Neural crest cell (in vitro differentiated cells): ENCODE data around the gene FIBCD1. TPM values are rescaled to one million over a fixed set of nuclear protein-coding genes. Genes with fewer than 3 reads are reported as not detected.
A peak's percentile ranks its signal among the peaks of the same experiment; 100 is the strongest.

Source experiments
- DNase-seq: peaks from one replicate; pipeline ENCODE4 v3.0.0; 2021; ENCODE audit warnings: low read depth, mixed read lengths, low spot score
- H3K27ac Mint-ChIP-seq: one replicate; pipeline ENCODE4 v1.8.0; 2021; ENCODE audit warnings: mild to moderate bottlenecking, mixed read lengths; ENCODE audit not compliant: unreplicated experiment
- H3K27me3 Mint-ChIP-seq: 2 replicates; pipeline ENCODE4 v1.8.0; 2021; ENCODE audit warnings: low read depth, mild to moderate bottlenecking, mixed read lengths
- H3K36me3 Mint-ChIP-seq: 2 replicates; pipeline ENCODE4 v1.8.0; 2021; ENCODE audit warnings: low read depth, mild to moderate bottlenecking, mixed read lengths
- H3K4me1 Mint-ChIP-seq: 2 replicates; pipeline ENCODE4 v1.8.0; 2021; ENCODE audit warnings: mixed read lengths
- H3K4me3 Mint-ChIP-seq: one replicate; pipeline ENCODE4 v1.8.0; 2021; ENCODE audit warnings: mild to moderate bottlenecking, mixed read lengths
- H3K9me3 Mint-ChIP-seq: 2 replicates; pipeline ENCODE4 v1.8.0; 2021; ENCODE audit warnings: mixed read lengths
- total RNA-seq: library from RNA; stranded (reverse); gene quantifications from 2 replicates; pipeline ENCODE4 v1.2.1, GENCODE V29; 2021
- TF ChIP-seq, protein P1 (sequence below): fragments of 200-600 bp; sonication (generic); conservative IDR thresholded peaks from 2 replicates; pipeline ENCODE4 v1.5.0; 2021; ENCODE audit warnings: antibody characterized with exemption, mild to moderate bottlenecking

Gene FIBCD1
- total RNA-seq, 1 donor from 2014 or later = 0.23 TPM

DNA sequence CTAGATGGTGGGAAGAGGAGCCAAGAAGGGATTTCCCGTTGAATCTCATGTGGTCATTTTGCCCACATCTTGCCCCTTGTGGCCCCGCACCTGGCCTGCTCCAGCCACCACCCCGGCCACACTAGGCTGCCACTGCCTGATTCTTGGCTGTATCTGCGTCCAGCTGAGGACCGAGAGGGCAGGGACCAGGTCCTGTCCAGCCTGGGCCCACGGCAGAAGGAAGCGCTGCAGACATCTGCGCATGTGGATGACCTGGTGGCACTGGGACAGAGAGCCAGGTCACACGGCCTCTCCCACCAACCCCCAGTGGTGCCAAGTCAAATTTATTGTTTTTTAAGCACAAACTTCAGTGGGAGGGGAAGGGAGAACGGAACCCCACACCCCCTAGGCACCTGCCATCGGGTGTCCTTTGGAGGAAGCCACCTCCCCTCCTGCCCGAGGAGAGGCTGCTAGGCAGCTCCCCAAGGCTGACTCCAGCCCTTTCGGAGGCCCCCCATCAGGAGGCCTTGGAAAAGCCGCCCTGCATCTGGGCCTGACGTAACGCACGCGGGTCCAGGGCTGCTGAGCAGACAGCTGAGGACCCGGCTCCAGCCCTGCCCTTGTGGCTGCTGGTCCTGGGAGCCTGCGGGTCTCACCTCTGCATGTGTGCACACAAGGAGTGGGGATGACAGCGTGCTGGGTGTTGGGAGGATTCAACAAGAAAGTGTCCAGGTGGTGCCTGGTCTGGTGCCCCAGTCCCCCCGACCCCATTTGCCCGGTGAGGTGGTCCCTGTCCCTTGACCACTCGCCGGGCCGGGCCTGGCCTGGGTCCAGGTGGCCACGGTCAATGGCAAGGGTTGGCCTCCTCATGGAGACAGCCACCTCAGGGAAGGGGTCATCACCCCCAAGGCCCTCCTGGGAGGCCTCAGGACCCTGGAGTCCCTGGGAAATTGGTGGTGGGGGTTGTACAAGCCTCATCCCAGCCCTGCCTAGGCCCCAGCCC, 36.6 kb downstream of the FIBCD1 start:
- Mint-ChIP-seq H3K27me3 (peaks cover 4% of the 10 kb centered on the region), H3K36me3 (no peaks in the 10 kb centered on the region), H3K4me3 (no peak overlapping the region), H3K27ac (no peak overlapping the region), H3K4me1 (no peaks in the 10 kb centered on the region), H3K9me3 (no peaks in the 10 kb centered on the region)
- DNase-seq = no peak
- TF ChIP-seq, protein P1, sequence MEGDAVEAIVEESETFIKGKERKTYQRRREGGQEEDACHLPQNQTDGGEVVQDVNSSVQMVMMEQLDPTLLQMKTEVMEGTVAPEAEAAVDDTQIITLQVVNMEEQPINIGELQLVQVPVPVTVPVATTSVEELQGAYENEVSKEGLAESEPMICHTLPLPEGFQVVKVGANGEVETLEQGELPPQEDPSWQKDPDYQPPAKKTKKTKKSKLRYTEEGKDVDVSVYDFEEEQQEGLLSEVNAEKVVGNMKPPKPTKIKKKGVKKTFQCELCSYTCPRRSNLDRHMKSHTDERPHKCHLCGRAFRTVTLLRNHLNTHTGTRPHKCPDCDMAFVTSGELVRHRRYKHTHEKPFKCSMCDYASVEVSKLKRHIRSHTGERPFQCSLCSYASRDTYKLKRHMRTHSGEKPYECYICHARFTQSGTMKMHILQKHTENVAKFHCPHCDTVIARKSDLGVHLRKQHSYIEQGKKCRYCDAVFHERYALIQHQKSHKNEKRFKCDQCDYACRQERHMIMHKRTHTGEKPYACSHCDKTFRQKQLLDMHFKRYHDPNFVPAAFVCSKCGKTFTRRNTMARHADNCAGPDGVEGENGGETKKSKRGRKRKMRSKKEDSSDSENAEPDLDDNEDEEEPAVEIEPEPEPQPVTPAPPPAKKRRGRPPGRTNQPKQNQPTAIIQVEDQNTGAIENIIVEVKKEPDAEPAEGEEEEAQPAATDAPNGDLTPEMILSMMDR = no peak

DNA sequence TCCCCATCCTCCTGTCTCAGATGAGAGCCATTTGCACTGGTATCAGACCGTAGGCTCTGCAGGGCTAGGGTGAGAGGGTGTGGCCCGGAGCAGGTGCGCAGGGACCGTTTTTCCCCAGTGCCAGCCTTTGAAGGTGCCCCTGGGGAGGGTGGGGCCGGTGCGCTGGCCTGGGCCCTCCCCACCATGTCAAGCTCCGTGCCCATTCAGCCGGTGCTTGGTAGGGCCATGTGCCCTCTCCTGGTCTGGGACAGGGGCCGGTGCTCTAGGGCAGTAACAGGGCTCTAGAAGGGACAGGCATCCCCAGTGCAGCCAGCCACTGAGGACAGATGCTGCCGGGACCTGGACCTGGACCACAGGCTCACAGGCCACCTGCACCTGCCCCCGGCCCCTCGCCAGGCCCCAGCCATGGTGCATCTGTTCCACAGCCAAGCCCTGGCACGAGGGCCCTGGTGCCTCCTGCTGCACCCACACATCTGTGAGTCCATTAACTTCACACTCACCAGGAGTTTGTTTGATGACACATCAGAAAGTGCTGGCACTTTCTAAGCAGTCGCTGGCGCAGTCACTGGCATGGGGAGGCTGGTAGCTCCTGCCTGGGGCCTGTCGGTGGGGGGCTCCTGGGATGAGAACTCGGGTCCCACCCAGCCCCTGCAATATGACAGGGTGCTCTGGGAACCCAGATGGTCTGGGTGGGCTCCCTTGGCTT, 37.4 kb downstream of the FIBCD1 start:
- no peaks in the 10 kb centered on the region for H3K4me1 Mint-ChIP-seq

DNA sequence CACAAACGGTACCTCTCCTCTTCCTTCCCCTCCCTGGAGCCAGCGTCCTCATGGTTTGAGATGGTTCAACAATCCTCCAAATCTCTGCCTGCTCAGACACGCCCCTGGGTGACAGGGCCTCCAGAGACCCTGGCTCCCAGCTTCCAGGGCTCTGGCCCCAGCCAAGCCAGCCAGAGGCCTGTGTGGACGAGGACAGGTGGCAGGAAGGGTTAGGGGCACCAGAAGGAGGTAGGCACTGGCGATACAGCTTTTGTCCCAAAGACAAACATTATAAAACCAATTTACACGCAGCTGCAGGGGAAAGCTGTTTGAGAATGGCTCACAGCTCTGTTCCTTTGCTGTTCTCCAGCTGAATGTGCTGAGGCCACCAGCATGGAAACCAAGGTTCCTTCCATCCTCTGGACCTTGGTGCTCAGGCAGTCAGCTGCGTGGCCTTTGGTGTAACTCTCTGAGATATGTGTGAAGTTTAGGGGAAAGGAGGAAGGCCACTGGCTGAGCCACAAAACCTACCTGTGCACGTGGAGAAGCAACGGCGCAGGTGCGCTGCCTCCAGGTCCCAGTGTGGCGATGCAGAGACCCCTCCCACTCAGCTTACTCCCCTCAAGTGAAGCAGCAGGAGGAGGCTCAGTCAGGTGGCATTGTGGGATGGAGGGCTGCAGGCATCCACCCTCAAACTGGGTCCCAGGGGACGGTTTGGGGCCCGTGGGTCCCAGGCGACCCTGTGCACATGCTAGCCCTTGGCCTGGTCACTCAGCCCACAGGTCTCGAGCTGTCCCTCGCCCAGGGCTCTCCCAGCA, 38.1 kb downstream of the FIBCD1 start:
- H3K27me3 Mint-ChIP-seq = peaks cover 4% of the 10 kb centered on the region
- no peak overlapping the region for H3K27ac Mint-ChIP-seq
- no peak for DNase-seq
- no peaks in the 10 kb centered on the region for H3K36me3 Mint-ChIP-seq
- no peaks in the 10 kb centered on the region for H3K9me3 Mint-ChIP-seq
- TF ChIP-seq, protein P1 = no peak
- H3K4me1 Mint-ChIP-seq = no peaks in the 10 kb centered on the region
- peak overlapping the region; percentile 44 for H3K4me3 Mint-ChIP-seq

More for the DNA sequence above, 37.4 kb downstream of the FIBCD1 start:
- DNase-seq = no peak
- no peak overlapping the region for H3K4me3 Mint-ChIP-seq
- peaks cover 4% of the 10 kb centered on the region for H3K27me3 Mint-ChIP-seq
- H3K36me3 Mint-ChIP-seq = no peaks in the 10 kb centered on the region
- H3K27ac Mint-ChIP-seq = no peak overlapping the region
- H3K9me3 Mint-ChIP-seq = no peaks in the 10 kb centered on the region
- TF ChIP-seq, protein P1 = no peak

DNA sequence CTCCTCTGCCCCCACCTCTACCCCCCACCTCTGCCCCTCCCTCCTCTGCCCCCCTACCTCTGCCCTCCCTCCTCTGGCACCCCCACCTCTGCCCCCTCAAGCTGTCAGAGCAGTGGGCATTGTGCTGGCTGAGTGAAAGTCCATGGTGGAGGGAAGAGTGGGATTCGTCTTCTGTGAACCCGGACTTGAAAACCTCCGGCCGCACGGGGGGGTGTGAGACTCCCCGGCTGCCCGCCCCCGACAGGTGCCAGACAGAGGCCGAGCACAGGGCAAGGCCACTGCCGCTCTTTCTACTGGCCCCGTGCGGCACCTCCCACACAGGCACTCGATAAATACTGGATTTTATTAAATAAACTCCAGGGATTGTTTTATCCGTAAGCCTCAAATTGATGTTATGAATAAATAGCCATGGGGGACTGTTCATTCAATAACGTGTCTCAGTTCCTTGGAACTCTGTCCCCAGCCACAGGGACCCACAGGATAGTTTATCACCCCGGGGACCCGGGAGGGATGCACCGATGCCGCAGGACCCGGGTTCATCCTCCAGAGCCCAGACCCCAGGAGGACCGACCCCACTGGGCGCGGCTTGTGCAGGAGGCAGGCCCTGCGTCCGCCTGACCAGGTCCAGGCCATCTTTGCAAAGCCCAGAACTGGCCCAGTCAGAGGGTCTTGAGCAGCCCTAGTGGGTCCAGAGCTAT, 39.8 kb downstream of the FIBCD1 start:
- TF ChIP-seq, protein P1 = no peak
- H3K4me3 Mint-ChIP-seq = no peak overlapping the region
- no peak for DNase-seq

DNA sequence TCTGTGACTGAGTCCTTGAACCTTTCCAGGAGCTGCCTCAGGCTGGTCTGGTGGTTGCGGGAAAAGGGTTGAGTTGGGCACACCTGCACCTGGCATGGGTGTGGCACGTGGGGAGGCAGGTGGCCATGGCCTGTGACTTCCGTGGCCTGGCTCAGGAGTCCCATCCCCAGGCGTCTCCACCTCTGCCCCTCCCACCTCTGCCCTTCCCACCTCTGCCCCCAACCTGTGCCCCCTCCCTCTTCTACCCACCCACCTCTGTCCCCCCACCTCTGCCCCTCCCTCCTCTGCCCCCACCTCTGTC, 40.5 kb downstream of the FIBCD1 start:
- H3K27me3 Mint-ChIP-seq = peaks cover 4% of the 10 kb centered on the region
- no peak for DNase-seq

More for the DNA sequence above, 39.8 kb downstream of the FIBCD1 start:
- H3K27ac Mint-ChIP-seq = no peak overlapping the region
- H3K36me3 Mint-ChIP-seq = no peaks in the 10 kb centered on the region
- peaks cover 4% of the 10 kb centered on the region for H3K27me3 Mint-ChIP-seq
- H3K4me1 Mint-ChIP-seq = peaks cover 6% of the 10 kb centered on the region
- no peaks in the 10 kb centered on the region for H3K9me3 Mint-ChIP-seq

More for the DNA sequence above, 40.5 kb downstream of the FIBCD1 start:
- TF ChIP-seq, protein P1 = no peak
- no peaks in the 10 kb centered on the region for H3K36me3 Mint-ChIP-seq
- H3K27ac Mint-ChIP-seq = no peak overlapping the region
- H3K9me3 Mint-ChIP-seq = no peaks in the 10 kb centered on the region
- no peak overlapping the region for H3K4me3 Mint-ChIP-seq
- H3K4me1 Mint-ChIP-seq = peaks cover 8% of the 10 kb centered on the region
